KOPT-K1 (cell line): ENCODE measurements around the gene EIF2D.
"Not testable (repeated sequence)": the region's sequence is repeated elsewhere in the genome, so short reads cannot be mapped to it uniquely, and the experiment has no call there.

ENCODE experiments used
- H3K27ac ChIP-seq: fragments of 200-600 bp; sonication (generic); 2 replicates; pipeline ENCODE4 v1.5.1; 2016; ENCODE audit warnings: antibody characterized with exemption, mild to moderate bottlenecking, low read depth, low read length; ENCODE audit not compliant: poor library complexity, severe bottlenecking
- H3K36me3 ChIP-seq: fragments of 200-600 bp; sonication (generic); 2 replicates; pipeline ENCODE4 v1.5.1; 2017; ENCODE audit warnings: antibody characterized with exemption, mild to moderate bottlenecking, low read length, moderate library complexity; ENCODE audit not compliant: insufficient read depth
- H3K9me3 ChIP-seq: fragments of 200-600 bp; sonication (generic); 2 replicates; pipeline ENCODE4 v1.5.1; 2017; ENCODE audit warnings: antibody characterized with exemption, low read length, mild to moderate bottlenecking; ENCODE audit not compliant: insufficient read depth, poor library complexity, severe bottlenecking

The EIF2D gene

DNA sequence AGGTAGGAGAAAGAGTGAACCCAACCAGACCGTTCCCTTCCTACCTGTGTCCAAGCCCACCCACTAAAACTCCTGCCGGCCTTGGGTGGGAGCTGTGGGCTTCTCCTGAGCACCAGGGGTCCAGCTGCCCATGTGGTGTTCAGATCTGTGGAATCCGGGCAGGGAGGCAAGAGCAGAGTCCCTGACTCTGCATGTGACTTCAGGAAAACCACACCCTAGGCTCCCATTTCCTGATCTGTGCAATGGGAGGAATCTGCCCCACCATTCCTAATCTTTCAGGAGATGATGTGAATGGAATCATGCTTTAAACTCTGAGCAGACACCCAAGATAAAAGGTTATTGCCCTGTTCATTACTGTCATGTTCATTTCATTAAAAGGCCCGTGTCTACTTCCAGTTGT, 27.6 kb downstream of the EIF2D start:
- Histone ChIP-seq H3K27ac (no peak overlapping the region), H3K36me3 (peaks cover 93% of the 10 kb centered on the region), H3K9me3 (no peaks in the 10 kb centered on the region)

DNA sequence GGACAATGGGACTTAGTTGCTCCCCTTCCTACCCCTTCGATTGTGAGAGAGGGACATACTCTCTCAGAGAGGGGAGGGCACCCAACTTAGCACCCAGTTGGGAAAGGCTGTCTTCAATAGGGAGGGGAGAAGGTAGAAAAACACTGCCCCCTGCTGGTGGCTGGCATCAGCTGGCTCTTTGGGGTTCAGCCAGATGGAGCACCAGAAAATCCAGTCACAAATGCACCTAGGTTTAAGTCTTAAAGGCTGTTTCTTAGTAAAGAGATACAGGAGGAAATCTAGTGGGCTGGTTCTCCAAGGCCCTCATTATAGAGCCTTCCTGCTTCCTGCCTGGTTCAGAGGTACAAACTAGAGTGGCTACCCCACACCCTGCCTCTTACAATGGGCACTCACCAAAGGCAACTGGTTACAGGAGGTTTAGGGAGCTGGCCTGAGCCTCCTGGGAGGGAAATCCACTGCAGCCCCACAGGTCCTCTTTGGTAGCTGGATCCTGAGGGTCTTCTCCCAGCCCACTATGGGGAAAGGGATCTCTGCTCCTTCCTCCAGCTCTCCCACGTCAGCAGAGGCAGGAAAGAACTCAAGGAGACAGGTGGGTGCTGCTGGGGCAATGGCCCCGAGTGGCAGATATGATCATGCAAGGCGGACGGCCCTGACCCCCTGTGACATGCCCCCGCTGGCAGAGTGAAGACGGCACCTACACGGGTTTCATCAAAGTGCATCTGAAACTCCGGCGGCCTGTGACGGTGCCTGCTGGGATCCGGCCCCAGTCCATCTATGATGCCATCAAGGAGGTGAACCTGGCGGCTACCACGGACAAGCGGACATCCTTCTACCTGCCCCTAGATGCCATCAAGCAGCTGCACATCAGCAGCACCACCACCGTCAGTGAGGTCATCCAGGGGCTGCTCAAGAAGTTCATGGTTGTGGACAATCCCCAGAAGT, 28.3 kb downstream of the EIF2D start:
- Histone ChIP-seq H3K27ac (peak overlapping the region; percentile 89), H3K9me3 (no peaks in the 10 kb centered on the region), H3K36me3 (peaks cover 91% of the 10 kb centered on the region)

DNA sequence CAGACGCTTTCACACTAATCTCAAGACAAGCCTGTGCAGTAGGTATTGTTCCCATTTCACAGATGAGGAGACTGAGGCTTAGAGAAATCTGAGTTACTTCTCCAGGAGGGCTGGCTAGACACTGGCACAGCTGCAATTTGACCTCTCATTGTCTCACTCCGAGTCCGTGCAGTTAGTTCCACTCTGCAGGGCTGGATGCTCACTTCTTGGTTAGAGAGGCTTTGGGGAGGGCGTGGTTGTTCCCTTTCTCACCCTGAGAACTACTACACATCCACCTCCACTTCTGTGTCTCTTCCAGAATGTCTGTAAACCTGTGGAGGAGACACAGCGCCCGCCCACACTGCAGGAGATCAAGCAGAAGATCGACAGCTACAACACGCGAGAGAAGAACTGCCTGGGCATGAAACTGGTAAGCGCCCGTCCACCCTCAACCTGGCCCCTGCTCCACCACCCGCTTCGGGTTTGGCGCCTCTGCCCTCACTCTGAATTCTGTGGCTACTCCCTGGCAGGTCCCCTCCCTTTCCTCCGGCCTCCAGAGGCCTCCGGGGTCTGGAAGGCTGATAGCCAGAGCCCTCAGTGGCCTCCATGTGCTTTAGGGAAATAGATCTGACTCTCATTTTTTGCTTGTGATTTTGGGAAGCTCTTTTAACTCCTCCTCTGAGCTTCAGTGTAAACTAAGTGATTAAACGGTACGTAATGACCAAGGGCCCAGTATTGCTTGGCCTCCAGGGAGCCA, 29.1 kb downstream of the EIF2D start:
- Histone ChIP-seq H3K9me3 (no peaks in the 10 kb centered on the region), H3K27ac (peak overlapping the region; percentile 89), H3K36me3 (peaks cover 91% of the 10 kb centered on the region)

DNA sequence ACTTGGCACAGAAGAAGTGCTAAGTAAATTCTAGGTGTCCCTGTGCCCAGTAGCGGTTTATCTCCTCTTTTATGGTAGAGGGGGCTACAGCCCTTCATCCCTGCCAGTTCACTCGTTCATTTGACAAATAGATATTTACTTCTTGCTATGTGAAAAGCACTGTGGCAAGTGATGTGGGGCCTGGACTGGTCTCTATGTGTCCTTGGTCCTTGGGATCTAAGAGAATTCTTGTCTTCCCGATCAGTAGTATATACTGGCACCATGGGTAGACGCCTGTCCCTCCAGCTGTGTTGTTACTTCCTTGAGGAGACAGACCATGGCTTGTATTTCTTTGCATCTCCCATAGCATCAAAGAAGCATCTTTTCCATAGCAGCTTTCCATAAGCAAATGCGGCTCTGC, 29.7 kb downstream of the EIF2D start:
- peaks cover 91% of the 10 kb centered on the region for H3K36me3 ChIP-seq
- no peaks in the 10 kb centered on the region for H3K9me3 ChIP-seq
- peak overlapping the region; percentile 89 for H3K27ac ChIP-seq

DNA sequence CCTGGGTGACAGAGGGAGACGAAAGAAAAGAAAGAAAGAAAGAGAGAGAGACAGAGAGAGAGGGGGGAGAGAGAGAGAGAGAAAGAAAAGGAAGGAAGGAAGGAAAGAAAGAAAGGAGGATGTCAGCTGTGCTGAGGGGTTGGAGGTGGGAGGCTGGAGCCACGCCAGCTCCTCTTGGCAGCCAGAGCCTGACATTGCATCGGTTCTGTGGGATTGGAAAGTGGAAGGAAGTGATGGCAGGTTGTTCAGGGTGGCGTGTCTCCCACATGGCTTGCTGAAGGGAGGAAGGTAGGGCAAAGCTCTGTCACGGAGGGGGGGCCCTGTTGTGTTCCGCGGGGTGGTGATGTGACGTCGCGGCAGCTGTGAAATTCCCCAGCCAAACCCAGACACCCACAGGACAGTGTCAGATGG, 30.7 kb downstream of the EIF2D start:
- Histone ChIP-seq H3K9me3 (no peaks in the 10 kb centered on the region), H3K36me3 (peaks cover 87% of the 10 kb centered on the region), H3K27ac (peak overlapping the region; percentile 89)

DNA sequence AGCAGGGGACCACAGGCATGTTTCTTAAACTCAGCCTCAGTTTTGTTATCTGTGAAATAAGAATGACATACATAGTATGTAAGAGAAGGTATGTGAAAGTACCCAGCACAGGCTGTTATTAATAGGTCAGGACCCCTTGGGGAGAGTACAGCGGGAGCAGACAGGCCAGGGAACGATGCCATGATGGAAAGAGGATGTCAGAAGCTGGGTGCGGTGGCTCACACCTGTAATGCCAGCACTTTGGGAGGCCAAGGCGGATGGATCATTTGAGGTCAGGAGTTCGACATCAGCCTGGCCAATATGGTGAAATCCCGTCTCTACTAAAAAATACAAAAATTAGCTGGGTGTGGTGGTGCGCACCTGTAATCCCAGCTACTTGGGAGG, 31.2 kb downstream of the EIF2D start:
- peak overlapping the region; percentile 89 for H3K27ac ChIP-seq
- peaks cover 87% of the 10 kb centered on the region for H3K36me3 ChIP-seq
- not testable (repeated sequence) for H3K9me3 ChIP-seq

DNA sequence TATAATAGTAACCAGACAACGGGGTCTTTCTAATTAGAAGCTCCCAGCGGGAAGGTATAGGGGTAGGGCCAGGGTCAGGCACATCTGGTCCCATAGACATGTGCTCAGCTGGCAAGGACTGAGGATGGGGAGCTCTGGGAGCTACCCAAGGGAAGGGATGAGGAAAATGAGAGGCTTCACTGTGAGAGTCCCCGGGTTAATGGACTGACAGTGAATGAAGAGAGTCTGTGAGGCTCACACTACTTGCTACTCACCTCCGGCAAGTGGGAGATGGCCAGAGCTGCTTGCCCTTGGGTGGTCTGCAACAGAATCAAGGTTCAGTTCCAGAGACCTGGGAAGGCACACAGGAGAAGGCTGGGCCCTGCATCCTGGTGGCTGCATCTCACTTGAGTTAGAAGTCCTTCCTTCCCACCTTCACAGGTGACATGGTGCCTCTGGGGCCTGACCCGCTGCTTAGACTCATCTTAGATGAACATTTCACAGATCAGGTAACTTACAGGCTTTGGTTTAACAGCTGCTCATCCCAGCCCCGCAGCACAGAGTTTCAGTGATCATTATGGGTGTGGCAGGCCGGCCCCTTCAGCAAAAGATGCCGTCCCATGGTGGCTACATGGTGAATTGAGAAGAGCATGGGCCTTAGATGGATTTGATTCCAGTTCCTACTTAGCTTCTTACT, 31.7 kb downstream of the EIF2D start:
- Histone ChIP-seq H3K27ac (peak overlapping the region; percentile 89), H3K9me3 (no peaks in the 10 kb centered on the region), H3K36me3 (peaks cover 87% of the 10 kb centered on the region)

DNA sequence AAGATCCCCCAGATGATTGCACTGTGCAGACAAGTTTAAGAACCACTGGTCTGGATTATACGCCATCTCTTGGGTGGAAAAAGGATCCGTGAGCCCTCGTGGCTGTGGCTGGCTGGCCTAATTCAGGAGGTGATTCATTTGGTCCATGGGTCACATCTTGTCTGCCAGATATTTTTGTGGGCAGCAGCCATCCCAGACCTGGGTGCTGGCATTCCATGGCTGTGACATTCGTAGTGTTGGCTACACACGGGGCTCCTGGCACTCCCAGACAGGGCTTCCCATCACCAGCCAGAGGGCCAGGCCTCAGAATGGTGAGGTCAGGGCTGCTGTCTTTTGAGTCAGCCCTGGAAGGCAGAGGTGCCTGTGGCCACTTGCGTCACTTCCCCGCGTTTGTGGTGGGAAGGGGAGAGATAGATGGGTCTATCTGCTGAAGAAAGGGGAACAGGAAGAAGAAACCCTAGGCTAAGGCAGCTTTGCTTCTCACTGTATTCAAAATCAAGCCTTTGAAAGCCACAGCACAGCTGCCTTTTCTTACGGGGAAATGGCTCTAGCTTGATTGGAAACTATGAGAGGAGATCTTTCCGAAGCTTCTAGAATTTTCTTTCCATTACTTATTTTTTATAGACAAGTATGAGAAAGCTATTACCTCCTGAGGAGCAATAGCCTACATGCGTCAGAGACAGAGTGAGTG, 32.4 kb downstream of the EIF2D start:
- Histone ChIP-seq H3K27ac (peak overlapping the region; percentile 89), H3K9me3 (no peaks in the 10 kb centered on the region), H3K36me3 (peaks cover 81% of the 10 kb centered on the region)

DNA sequence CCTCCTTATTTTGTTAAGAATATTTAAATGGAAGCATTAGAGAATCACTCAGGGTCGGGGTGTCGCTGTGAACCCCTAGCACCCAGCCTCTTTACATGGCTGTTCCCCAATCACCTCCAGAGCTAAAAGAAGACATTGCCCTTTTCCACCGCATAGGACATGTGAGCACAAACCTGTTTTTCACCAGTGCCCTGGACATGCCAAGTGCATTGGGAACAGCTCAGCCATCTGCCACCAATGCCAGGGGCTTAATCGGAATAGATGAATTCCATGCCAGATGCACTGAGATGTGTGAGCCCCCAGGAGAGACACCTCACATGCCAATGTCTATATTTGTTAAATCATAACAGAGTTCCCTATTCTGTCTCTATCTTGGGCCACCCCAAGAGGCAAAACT, 33.3 kb downstream of the EIF2D start:
- Histone ChIP-seq H3K27ac (peak overlapping the region; percentile 89), H3K9me3 (no peaks in the 10 kb centered on the region), H3K36me3 (peaks cover 76% of the 10 kb centered on the region)

DNA sequence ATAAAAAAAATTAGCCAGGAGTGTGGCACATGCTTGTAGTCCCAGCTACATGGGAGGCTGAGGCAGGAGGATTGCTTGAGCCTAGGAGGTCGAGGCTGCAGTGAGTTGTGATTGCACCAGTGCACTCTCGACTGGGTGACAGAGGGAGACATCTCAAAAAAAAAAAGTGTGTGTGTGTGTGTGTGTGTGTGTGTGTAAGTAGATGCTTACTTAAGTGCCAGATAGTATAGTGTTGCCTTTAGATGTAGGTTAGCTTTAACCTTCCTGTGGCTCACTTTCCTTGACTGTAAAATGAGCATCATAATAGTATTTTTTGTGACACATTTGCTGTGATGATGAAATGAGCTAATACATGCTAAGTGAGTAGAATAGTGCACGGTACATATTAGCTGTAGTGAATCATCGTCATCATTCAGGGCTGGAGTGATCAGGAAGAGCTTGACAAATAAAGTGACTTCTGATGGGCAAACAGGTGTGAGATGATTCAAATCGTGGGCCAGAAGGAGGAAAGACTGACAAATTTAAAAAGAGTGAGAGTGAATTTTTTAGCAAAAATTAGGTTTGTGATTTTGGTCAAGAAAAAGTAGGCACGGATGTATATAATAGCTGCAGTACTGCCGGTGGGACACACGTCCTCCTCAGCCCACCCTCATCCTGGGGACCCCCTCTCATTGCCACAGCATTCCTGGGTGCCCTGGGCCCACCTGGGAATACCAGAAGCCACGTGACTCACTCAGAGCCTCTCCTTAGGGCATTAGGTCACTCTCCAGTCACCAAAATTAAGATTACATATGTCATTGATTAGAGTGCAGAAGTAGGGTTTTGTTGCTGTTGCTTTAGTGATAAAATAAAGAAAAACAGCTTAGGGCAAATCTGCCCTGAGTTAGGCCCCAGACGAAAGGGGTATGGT, 33.9 kb downstream of the EIF2D start:
- no peaks in the 10 kb centered on the region for H3K9me3 ChIP-seq
- peak overlapping the region; percentile 89 for H3K27ac ChIP-seq
- peaks cover 76% of the 10 kb centered on the region for H3K36me3 ChIP-seq

DNA sequence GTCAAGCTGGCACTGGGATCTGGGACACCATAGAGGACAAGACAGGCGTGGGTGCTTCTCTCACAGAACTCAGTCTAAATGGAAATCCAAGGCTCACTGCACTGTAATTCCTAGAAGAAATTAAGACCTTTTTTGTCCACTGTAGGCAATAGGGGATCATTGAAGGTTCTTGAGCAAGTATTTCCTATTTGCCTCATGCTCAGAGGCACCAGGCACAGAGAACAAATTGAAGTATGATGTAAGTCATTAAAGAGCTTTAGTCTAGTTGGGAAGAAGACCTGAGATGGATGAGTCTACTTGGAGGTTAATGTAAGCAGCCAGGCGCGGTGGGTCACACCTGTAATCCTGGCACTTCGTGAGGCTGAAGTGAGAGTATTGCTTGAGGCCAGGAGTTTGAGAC, 34.6 kb downstream of the EIF2D start:
- H3K27ac ChIP-seq = peak overlapping the region; percentile 25
- H3K36me3 ChIP-seq = peaks cover 76% of the 10 kb centered on the region
- H3K9me3 ChIP-seq = no peaks in the 10 kb centered on the region

DNA sequence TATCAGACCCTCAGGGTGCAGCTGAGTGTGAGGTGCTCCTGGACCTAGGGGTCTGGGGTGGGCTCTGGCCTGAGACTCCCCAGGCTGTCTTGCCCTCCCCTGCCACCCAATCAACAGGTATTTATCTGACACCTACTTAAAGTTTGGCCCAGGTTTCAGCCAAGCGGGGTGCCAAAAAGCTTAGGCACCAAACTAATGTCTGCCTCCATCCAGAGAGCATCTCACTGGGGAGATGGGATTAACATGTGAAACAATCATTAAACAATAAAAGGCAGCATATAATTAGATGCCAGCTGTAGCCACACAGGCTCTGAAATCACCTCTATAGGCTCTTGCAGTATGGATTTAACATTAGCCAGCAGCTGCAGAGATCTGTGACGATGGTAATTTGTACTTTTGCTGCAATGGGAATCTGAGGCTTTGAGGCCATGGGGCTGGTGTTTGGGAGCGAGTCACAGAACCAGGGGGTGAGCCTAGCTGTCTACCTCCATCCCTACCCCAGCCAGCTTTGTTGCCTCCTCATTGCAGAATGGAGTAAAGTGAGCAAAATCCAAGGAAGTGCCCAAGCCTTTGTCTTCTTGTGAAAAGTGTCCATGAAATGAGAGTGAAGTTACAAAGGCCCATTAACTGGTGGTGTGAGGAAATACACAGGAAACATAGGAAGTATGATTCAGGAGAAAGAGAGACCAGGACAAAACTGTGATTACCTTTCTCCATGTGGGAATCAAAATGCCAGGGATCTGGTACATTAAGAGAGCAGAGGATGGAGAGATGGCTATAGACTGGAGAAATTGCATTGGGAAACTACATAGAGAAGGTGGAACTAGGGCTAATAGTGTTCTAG, 36.1 kb downstream of the EIF2D start:
- peak overlapping the region; percentile 72 for H3K27ac ChIP-seq
- H3K36me3 ChIP-seq = peaks cover 76% of the 10 kb centered on the region
- H3K9me3 ChIP-seq = no peaks in the 10 kb centered on the region

DNA sequence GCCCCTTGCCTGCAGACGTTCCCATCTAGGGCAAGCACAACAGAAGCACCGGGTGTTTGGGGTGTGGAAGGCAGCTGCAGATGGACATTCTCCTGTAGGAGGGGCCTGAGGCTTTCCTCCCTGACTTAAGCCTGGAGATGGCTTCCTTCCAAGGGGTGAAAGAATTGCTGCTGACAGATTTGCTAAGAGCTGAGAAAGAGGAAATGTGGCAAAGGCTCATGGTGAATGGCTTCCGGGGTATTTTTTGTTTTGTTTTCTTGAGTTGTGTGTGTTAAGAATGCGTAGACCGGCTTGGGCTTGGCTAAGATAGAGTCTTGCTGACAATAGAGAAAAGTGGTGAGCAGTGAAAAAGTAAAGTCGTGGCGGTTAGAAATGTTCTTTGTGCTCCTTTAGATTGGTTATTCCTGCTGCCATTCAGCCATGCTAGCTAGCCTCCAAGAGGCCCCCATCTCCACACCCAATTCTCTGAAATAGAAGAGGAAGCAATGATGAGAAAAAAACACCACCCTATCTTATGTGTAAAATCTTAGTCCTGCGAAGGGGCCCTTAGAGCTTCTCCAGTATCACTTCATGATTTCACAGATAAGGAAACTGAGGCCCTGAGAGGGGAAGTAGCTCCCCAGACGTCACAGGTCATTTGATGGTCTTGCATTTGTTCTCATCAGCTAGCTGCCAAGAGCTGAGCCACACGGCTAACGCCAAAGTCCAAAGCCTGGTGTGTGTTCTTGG, 36.9 kb downstream of the EIF2D start:
- Histone ChIP-seq H3K36me3 (peaks cover 77% of the 10 kb centered on the region), H3K9me3 (no peaks in the 10 kb centered on the region), H3K27ac (peak overlapping the region; percentile 72)
